Stimulated activated CD8-positive, alpha-beta memory T cell treated with anti-CD3 and anti-CD28 coated beads, Interleukin-12 subunit alpha, Interleukin-12 subunit beta, amount 100 ng/mL, for 4 hours (primary cell): ENCODE data around the gene KLK3.

Experiments
- DNase-seq: peaks from one replicate; pipeline ENCODE4 v3.0.0-alpha.2; 2020; ENCODE audit warnings: low read depth

KLK3 gene

DNA sequence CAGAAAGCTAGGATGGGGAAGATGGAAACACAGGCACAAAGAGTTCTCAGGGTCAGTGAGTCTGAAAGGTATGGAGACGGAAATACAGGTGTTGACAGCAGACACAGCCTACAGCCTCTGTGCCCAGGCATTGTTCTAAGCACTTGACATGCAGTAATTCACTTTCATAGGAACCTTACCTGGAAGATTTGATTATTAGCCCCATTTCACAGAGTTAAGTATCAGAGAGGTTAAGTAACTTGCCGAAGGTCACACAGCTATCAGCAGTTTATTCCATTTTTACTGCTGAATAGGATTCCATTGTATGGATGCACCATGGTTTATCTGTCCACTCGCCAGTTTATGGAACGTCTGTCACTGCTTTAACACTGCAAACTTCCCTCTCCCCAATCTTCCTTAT is 43.3 kb downstream of the KLK3 start:
- DNase-seq, result no peak

DNA sequence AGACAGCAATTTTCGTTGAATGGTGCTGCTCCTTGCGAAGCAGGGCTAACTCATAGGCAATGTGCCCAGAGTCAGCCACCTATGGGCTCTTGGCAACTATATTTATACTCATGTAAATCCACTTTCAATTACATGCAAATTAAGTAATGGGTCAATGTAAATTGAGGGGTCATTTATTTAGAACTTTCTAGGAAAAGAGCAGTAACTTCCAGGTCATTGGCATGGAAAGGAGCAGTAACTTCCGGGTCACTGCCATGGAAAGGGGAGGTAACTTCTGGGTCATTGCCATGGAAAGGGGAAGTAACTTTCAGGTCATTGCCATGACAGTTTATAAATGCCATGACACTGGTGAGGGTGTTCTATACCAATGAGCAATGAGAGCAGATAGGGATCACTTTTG is 44.9 kb downstream of the KLK3 start:
- DNase-seq, result no peak

DNA sequence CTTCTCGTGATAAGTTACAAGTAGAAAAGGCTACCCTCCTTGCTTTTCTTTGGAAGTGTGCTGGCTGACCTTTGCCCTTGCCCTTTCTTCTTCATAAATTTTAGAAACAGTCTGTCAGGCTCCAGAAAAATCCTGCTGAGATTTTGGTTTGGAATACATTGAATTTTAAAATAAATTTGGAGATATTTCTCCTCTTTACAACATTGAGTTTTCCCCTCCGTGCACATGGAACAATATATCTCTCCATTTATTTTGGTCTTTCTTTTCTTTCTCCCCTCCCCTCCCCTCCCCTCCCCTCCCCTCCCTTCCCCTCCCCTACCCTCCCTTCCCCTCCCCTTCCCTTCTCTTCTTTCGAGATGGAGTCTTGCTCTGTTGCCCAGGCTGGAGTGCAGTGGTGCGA is 47.9 kb downstream of the KLK3 start:
- DNase-seq, result no peak

DNA sequence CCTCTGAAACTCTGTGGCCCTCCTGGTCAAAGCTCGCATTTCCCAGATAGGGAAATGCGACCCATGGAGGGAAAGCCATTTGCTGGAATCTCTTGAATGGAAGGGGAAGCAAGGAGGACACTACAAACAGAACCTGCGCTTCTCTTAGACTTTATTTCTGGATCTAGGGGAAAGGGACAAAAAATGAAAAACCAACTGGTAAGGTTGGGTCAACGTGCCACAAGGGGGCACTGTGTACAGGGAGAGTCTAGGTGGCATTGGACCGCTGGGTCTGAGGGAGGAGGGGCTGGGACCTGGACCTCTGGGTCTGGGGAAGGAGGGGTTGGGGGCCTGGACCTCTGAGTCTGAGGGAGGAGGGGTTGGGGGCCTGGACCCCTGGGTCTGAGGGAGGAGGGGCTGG is 51.5 kb downstream of the KLK3 start:
- no peak for DNase-seq

DNA sequence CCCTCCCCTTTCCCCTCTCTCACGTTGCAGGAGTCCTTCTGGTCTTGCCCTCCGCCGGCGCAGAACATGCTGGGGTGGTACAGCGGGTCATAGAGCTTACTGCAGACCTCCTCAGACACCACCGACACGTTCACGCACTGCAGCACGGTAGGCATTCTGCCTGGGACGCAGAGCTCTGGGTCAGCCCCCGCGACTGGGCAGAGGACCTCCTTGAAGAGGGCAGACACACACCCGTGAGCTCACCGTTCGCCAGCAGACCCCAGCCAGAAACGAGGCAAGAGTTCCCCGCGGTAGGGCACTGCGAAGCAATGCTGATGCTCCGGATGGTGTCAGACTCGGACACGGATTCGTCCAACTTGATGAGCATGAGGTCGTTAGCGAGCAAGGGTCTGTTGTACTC is 53.6 kb downstream of the KLK3 start:
- no peak for DNase-seq

DNA sequence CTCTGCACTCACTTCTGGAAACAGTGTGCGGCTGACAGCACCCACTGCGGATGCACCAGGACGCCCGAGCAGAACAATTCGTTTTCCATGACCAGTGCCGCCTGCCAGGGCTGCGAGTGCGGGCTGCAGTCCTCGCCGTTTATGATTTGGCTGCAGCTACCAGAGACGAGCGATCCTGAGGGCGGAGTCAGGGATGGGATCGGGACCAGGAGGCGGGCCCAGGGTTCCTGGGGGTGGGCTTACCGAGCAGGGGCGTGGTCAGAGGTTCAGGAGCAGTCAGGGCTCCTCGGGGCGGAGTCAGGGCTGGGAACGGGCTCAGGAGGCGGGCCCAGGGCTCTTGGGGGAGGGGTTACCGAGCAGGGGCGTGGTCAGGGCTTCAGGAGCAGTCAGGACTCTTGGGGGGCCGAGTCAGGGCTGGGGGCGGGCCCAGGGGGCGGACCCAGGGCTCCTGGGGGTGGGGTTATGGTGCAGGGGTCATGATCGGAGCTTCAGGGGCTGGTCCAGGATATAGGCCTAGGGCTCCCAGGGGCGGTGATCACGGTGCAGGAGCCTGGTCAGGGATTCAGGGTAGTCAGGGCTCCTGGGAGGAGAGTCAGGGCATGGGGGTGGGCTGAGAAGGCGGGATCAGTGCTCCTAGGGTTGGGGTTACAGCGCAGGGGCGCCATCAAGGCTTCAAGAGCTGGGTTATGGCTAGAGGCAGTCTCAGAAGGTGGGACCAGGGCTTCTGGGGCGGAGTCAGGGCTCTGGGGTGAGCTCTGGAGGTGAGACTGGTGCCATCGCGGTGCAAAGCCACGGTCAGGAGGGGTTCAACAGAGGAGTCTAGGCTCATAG is 54.7 kb downstream of the KLK3 start:
- no peak for DNase-seq
